HL-60 (cell line): ENCODE measurements around the gene CORO6.

Source experiments
- CTCF ChIP-seq: IDR thresholded peaks from one replicate; pipeline ENCODE4 v1.5.1; 2011; ENCODE audit warnings: low read length, control low read depth, inconsistent platforms; ENCODE audit not compliant: insufficient read depth
- REST ChIP-seq: IDR thresholded peaks from 2 replicates; pipeline ENCODE4 v1.6.1; 2012; ENCODE audit warnings: low read depth; ENCODE audit not compliant: insufficient replicate concordance

- TF ChIP-seq REST (no peak), CTCF (no peak)
These were observed 40.4 kb upstream of the CORO6 start for GRCh38 chr17:29663155-29663554.
